ENCODE results near the gene ADGRL1.
"Not testable (repeated sequence)": the region's sequence is repeated elsewhere in the genome, so short reads cannot be mapped to it uniquely, and the experiment has no call there.

Gene ADGRL1

GRCh38 chr19:14214580-14214979, 8.6 kb upstream of the ADGRL1 start:
- Histone ChIP-seq H3K79me2 (ENCODE audit: insufficient read depth, low read length) (no peaks in the 10 kb centered on the region), H2AFZ (ENCODE audit: low read depth, low read length, severe bottlenecking) (no peak overlapping the region), H3K9me3 (ENCODE audit: insufficient read depth, low read length) (no peaks in the 10 kb centered on the region)

DNA sequence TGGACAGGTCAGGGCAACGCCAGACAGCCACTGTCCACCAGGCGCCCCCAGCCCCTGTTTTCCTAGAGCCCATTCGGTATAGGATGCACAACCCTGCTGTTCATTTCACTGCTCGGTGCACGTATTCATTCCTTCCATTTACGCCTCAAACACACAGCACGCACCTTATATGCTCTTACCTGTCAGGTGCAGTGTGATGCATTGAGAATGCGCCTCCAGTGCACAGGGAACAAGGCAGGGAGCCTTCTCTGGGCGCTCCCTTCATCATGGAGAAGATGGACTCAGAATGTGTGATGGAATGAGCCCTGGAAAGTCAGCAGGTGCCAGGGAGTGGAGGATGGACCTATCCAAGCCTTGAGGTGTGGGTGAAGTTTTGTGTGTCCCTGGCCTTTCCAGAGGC, 4.2 kb upstream of the ADGRL1 start:
- H3K79me2 ChIP-seq (ENCODE audit: insufficient read depth, low read length); H2AFZ ChIP-seq (ENCODE audit: low read depth, low read length, severe bottlenecking); H3K9me2 ChIP-seq (replicated peaks; ENCODE audit: insufficient read depth, low read length); H3K9me3 ChIP-seq (ENCODE audit: insufficient read depth, low read length); H3K4me2 ChIP-seq (ENCODE audit: low read depth, low read length, poor library complexity, severe bottlenecking); H4K20me1 ChIP-seq (ENCODE audit: low read depth, low read length); H3K4me3 ChIP-seq (ENCODE audit: insufficient read depth, low read length, poor library complexity, severe bottlenecking); H3K9ac ChIP-seq (ENCODE audit: low read length); H3K27ac ChIP-seq (ENCODE audit: low read depth, low read length); H3F3A ChIP-seq (ENCODE audit: insufficient read depth); H3K27me3 ChIP-seq (ENCODE audit: low read length); H3K36me3 ChIP-seq (ENCODE audit: low read length): not testable (repeated sequence)

More at GRCh38 chr19:14214580-14214979, 8.6 kb upstream of the ADGRL1 start:
- no peak overlapping the region for H3K27ac ChIP-seq (ENCODE audit: low read depth, low read length)
- no peaks in the 10 kb centered on the region for H3K36me3 ChIP-seq (ENCODE audit: low read length)
- no peaks in the 10 kb centered on the region for H4K20me1 ChIP-seq (ENCODE audit: low read depth, low read length)
- no peaks in the 10 kb centered on the region for H3K27me3 ChIP-seq (ENCODE audit: low read length)
- no peaks in the 10 kb centered on the region for H3K9me2 ChIP-seq (replicated peaks; ENCODE audit: insufficient read depth, low read length)
- no peak for TF ChIP-seq CTCF (IDR thresholded peaks at IDR 0.05; ENCODE audit: insufficient read depth, low read length, poor library complexity, severe bottlenecking)
- no peak for TF ChIP-seq EZH2phosphoT487 (conservative IDR thresholded peaks at IDR 0.05; ENCODE audit: low read length)
- H3K4me3 ChIP-seq (ENCODE audit: insufficient read depth, low read length, poor library complexity, severe bottlenecking): no peak overlapping the region
- H3K9ac ChIP-seq (ENCODE audit: low read length): no peak overlapping the region
- H3K4me2 ChIP-seq (ENCODE audit: low read depth, low read length, poor library complexity, severe bottlenecking): no peak overlapping the region
- H3F3A ChIP-seq (ENCODE audit: insufficient read depth): no peaks in the 10 kb centered on the region

DNA sequence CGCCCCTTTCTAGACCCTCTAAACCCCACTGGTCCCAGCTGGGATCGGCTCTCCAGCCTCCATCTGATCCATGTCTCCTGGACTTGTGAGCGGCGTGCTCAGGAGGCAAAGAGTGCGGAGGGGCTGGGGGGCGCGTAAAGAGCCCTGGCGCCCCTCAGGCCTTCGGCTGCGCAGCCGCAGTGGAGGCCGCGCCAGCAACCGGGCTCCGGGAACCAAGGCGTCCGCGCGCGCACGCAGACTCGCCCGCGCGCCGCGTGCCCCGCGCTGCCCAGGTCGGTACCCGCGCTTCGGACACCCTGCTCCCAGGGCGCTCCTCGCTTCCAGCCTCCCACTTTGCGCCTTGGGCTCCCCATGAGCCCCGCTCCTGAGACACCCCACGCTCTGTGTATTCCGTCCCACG, 3.4 kb upstream of the ADGRL1 start:
- not testable (repeated sequence) for H2AFZ ChIP-seq (ENCODE audit: low read depth, low read length, severe bottlenecking); H3K9me3 ChIP-seq (ENCODE audit: insufficient read depth, low read length); H3K27me3 ChIP-seq (ENCODE audit: low read length); H3K9ac ChIP-seq (ENCODE audit: low read length); H3K79me2 ChIP-seq (ENCODE audit: insufficient read depth, low read length); H3K9me2 ChIP-seq (replicated peaks; ENCODE audit: insufficient read depth, low read length); H3K27ac ChIP-seq (ENCODE audit: low read depth, low read length); H3K4me3 ChIP-seq (ENCODE audit: insufficient read depth, low read length, poor library complexity, severe bottlenecking); H3K4me2 ChIP-seq (ENCODE audit: low read depth, low read length, poor library complexity, severe bottlenecking); H4K20me1 ChIP-seq (ENCODE audit: low read depth, low read length); H3K36me3 ChIP-seq (ENCODE audit: low read length); H3F3A ChIP-seq (ENCODE audit: insufficient read depth)

- H3K4me2 ChIP-seq (ENCODE audit: low read depth, low read length, poor library complexity, severe bottlenecking); H3K36me3 ChIP-seq (ENCODE audit: low read length); H3F3A ChIP-seq (ENCODE audit: insufficient read depth): not testable (repeated sequence)
Measured at GRCh38 chr19:14208496-14208895, 2.5 kb upstream of the ADGRL1 start.

DNA sequence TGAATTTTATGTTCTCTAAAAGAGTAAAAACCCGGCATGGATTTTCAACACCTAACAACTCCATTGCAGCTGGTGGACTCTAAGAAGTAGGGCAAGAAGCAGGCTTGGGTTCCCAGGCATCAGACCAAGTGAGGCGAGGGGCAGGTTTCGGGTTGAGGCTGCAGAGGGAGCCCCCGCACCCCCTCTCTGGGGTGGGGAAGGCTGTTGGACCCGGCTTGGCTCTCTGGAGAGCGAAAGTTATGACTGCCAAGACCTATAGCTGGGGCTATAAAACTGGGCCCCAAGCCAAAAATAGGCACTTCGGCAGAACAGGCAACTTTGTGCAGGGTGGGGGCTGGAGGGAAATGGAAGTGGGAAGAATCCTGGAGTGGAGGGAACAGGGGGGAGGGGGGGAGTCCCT, 1.8 kb upstream of the ADGRL1 start:
- not testable (repeated sequence) for H2AFZ ChIP-seq (ENCODE audit: low read depth, low read length, severe bottlenecking); H3K79me2 ChIP-seq (ENCODE audit: insufficient read depth, low read length); H3K4me3 ChIP-seq (ENCODE audit: insufficient read depth, low read length, poor library complexity, severe bottlenecking); H3K27me3 ChIP-seq (ENCODE audit: low read length); H3K27ac ChIP-seq (ENCODE audit: low read depth, low read length); H4K20me1 ChIP-seq (ENCODE audit: low read depth, low read length); H3K36me3 ChIP-seq (ENCODE audit: low read length); H3K9ac ChIP-seq (ENCODE audit: low read length); H3K4me2 ChIP-seq (ENCODE audit: low read depth, low read length, poor library complexity, severe bottlenecking); H3K9me2 ChIP-seq (replicated peaks; ENCODE audit: insufficient read depth, low read length); H3F3A ChIP-seq (ENCODE audit: insufficient read depth); H3K9me3 ChIP-seq (ENCODE audit: insufficient read depth, low read length)

More at GRCh38 chr19:14208496-14208895, 2.5 kb upstream of the ADGRL1 start:
- not testable (repeated sequence) for H3K4me3 ChIP-seq (ENCODE audit: insufficient read depth, low read length, poor library complexity, severe bottlenecking); H4K20me1 ChIP-seq (ENCODE audit: low read depth, low read length); H3K27ac ChIP-seq (ENCODE audit: low read depth, low read length); H3K9ac ChIP-seq (ENCODE audit: low read length); H3K27me3 ChIP-seq (ENCODE audit: low read length); H2AFZ ChIP-seq (ENCODE audit: low read depth, low read length, severe bottlenecking); H3K79me2 ChIP-seq (ENCODE audit: insufficient read depth, low read length); H3K9me3 ChIP-seq (ENCODE audit: insufficient read depth, low read length); H3K9me2 ChIP-seq (replicated peaks; ENCODE audit: insufficient read depth, low read length)

- not testable (repeated sequence) for H2AFZ ChIP-seq (ENCODE audit: low read depth, low read length, severe bottlenecking); H3K79me2 ChIP-seq (ENCODE audit: insufficient read depth, low read length); H3F3A ChIP-seq (ENCODE audit: insufficient read depth); H3K9me2 ChIP-seq (replicated peaks; ENCODE audit: insufficient read depth, low read length); H3K4me3 ChIP-seq (ENCODE audit: insufficient read depth, low read length, poor library complexity, severe bottlenecking); H3K36me3 ChIP-seq (ENCODE audit: low read length); H4K20me1 ChIP-seq (ENCODE audit: low read depth, low read length); H3K9me3 ChIP-seq (ENCODE audit: insufficient read depth, low read length); H3K27ac ChIP-seq (ENCODE audit: low read depth, low read length); H3K27me3 ChIP-seq (ENCODE audit: low read length); H3K9ac ChIP-seq (ENCODE audit: low read length)
- H3K4me2 ChIP-seq (ENCODE audit: low read depth, low read length, poor library complexity, severe bottlenecking): peak overlapping the region; percentile 41
Measured at GRCh38 chr19:14206737-14207726, 1.1 kb upstream of the ADGRL1 start.

DNA sequence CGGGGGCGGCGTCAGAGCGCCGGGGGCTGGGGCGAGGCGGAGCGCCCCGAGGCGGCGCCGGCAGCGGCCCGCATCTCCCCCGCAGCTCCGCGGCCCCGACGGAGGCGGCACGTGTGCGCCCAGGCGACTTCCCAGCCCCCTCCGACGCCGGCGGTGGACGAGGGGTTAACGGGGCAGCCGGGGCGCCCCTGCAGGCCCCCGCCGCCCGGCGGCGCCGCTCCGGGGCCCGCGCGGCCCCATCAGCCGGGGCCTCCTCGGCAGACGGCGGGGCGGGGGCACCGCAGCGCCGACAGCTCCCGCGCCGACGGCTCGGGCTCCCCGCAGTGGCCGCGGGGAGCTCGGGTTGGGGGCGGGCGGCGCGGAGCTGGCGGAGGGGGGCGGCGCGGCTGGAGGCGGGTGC, 339 bp upstream of the ADGRL1 start:
- not testable (repeated sequence) for H3K27me3 ChIP-seq (ENCODE audit: low read length); H4K20me1 ChIP-seq (ENCODE audit: low read depth, low read length); H3F3A ChIP-seq (ENCODE audit: insufficient read depth); H3K4me2 ChIP-seq (ENCODE audit: low read depth, low read length, poor library complexity, severe bottlenecking); H3K27ac ChIP-seq (ENCODE audit: low read depth, low read length); H3K36me3 ChIP-seq (ENCODE audit: low read length); H3K9me3 ChIP-seq (ENCODE audit: insufficient read depth, low read length); H3K9ac ChIP-seq (ENCODE audit: low read length); H3K9me2 ChIP-seq (replicated peaks; ENCODE audit: insufficient read depth, low read length); H3K4me3 ChIP-seq (ENCODE audit: insufficient read depth, low read length, poor library complexity, severe bottlenecking); H2AFZ ChIP-seq (ENCODE audit: low read depth, low read length, severe bottlenecking); H3K79me2 ChIP-seq (ENCODE audit: insufficient read depth, low read length)
